ENCODE results near the gene PAK1IP1.
"Not testable (repeated sequence)": the region's sequence is repeated elsewhere in the genome, so short reads cannot be mapped to it uniquely, and the experiment has no call there.

Gene PAK1IP1

DNA sequence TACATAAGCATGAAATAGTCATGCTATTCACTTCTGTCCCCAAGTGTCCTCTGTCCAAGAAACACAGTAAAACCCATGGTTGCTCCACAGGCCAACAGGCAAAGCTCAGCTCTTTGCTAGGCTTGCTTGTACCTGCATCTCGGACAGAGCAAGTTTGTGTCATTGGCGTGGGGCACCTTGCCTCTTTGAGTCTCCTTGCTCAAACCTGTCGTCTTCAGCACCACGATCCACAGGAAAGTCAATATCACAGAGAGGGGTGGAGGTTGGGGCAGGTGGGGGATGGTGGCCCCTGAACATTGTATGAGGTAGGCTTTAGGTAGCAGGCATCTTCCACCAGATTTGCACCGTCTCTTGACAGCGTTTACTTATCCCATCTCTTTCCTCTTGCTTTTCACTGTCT is 48.7 kb downstream of the PAK1IP1 start:
- no peak for DNase-seq (ENCODE audit: low read depth)

DNA sequence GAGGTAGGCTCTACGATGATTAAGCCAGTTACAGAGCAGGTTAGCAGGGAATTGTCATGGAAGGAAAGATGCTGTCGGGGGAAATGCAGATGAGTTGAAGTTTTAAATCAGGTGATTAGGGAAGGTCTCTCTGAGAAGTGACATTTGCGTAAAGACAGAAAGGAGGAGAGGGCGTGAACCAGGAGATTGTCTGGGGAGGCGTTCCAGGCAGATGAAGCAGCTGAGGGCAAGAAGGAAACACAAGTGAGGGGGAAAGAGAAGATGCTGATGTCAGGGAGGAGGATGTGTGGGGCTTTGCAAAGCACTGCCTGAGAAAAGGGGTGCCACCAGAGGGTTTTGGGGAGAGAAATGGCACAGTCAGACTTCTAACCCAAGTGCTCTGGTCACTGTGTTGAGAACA is 50.3 kb downstream of the PAK1IP1 start:
- DNase-seq (ENCODE audit: low read depth) = no peak

DNA sequence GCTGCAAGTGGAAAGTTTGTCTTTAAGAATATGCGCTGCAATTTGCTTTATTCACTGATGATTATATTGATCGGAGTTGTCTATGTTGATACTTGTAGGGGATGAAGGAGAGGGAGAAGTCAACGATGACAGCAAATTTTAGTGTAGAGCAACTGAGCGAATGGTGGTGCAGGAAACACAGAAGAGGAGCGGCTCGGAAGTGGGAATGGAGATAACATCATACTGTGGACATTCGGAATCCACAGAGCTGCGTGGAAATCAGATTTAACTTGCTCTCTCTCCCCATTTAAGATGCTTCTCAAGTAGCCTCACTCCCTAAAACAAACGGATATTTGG is 52.1 kb downstream of the PAK1IP1 start:
- no peak for DNase-seq (ENCODE audit: low read depth)

DNA sequence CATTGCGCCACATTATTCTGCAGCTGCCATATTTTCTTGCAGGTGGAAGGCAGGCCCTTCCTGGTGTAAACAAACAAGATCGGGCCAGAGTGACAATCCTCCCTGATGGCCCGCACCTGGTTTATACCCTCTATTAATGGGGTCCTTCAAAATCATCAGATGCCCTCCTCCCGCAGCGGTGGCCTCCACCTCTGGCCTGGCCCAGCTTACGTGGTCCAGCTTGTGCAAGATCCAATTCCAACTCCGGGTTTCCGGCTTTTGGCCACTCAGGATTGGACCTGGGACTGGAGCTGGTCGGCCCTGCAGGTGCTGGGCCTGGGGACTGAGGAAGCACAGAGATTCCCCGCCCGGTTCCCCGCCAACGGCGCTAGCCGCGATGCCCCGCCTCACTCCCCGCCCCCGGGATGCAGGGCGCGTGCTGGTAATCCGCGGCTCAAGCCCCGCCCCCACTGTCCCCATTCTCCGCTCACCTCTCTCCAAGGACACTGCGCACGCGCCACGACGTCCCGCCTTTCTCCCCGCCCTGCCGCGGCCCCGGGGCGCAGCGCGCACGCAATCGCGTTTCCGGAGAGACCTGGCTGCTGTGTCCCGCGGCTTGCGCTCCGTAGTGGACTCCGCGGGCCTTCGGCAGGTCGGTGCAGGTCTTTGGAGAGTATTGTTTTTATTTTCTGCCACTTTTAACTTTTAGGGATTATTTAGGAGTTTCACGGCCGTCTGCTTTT is 52.6 kb downstream of the PAK1IP1 start, which contains the start of gene TMEM14B:
Gene TMEM14B, plus strand, starts transcription at position 555 of the 722 bp plus-strand sequence. CDS start 1,441 bp downstream, outside the sequence.
- DNase-seq (ENCODE audit: low read depth) = peak; percentile 99

DNA sequence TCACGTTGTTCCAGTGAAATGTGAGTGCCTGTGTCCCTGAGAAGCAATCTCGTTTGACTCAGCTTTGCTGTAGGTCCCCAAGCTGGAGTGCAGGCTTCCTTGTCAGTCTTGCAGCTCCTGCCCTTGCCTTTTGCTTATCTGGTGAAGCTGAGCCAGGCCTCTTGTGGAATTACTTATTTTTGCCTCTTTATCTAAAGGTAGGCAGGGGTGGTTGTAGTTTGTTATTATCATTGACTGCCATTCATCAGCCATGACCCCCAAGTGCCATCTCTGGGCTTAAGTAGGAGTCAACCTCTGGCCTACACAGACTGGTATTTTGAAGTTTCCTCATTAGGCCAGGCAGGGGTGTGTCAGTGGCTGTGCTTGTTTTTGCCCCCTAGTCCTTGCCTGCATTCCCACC is 55.0 kb downstream of the PAK1IP1 start:
- no peak for DNase-seq (ENCODE audit: low read depth)

DNA sequence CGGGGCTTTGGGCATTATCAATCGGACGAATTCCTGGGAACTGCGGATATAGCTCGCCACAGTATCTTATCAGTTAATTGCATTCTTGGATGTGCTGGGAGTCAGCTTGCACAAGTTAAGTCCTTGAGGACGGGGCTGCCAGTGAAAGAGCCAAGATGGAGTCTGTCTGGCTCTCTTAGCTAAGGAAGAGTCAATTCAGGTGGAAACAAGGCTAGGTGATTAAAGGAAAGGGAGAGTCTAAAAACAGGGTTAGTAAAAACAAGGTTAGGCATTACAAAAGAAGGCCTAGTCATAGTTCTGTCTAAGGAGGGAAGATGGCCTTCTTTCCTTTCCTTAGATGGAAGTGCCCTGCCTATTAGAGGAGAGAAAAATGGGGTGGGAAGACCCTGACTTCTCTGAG is 55.8 kb downstream of the PAK1IP1 start:
- DNase-seq (ENCODE audit: low read depth) = not testable (repeated sequence)

DNA sequence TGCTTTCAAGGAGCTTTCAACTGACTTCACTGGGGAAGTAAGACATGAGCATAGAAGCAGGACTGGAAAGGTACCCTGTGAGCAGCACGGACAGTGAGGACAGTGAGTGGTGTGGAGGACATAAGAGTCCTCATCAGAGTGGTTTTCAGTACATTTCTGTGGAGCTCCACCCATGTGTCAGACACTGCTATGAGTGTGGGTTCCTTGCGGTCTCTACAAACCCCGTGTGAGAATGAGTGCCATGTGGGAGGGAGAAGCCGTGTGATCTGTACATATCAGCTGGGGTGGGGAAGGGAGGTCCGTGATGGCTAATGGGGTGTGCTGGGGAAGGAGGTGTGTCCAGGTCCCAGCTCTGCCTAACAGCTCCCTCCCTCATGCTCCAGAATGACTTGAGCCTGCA is 57.0 kb downstream of the PAK1IP1 start:
- DNase-seq (ENCODE audit: low read depth) = not testable (repeated sequence)

DNA sequence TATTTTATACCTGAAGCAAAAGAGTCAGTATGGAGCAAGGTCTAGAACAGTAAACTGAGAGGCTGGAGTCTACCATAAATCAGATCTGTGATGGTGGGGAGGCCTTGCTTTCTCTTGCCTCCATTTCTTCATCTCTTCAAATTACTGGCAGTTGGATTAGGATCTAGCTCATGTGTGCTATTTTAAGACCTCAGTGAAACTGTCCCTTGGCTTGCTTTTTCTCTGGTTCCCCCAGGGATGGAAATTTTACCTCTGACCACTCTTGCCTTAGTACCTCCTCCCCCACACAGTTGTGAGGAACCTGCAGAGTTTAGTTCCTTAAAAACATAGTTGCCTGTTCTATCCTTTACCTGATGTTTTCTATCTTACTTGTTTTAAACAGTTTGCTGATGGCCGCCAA is 61.3 kb downstream of the PAK1IP1 start:
- no peak for DNase-seq (ENCODE audit: low read depth)
